GM19395 (cell line): ENCODE results near the gene IL21R.

Experiments used
- ATAC-seq: cut with Tn5 transposase; IDR thresholded peaks from one replicate; pipeline ENCODE4 v1.9.1; 2021; ENCODE audit warnings: mild to moderate bottlenecking, moderate library complexity; ENCODE audit not compliant: unreplicated experiment

Gene IL21R

DNA sequence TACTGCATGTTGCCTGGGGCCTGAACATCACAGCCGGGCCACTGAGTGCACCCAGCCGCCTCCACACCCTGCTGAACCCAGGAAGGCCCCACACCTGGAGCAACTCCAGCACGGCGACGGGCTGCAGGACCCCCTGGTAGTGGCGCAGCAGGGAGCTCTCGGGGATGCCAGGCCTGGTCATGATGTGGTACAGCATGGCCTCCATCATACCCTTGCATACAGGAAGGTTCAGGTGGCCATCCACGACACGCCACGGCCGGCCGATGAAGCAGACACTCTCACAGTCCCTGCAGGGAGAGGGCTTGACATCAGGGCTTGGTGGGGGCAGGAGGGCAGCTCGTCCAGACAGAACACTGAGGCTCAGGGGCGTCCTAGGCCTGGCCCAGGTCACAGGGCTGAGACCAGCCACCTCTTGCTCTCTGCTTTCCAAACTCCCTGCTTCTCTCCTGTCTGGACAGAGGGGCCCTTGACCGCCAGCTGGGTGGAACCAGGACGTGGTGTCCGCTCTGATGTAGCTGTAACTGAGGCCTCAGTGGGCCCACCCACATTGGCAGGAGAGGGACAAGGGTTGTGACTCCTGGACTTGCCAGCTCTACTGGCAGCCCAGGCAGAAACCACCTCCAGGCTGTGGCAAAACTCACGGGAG is 60.3 kb downstream of the IL21R start:
- no peak for ATAC-seq

- no peak for ATAC-seq
Measured at GRCh38 chr16:27462846-27463682, 61.1 kb downstream of the IL21R start.

GRCh38 chr16:27463741-27464591 is 62.0 kb downstream of the IL21R start:
- no peak for ATAC-seq

- ATAC-seq = no peak
Measured at GRCh38 chr16:27464626-27465482, 62.9 kb downstream of the IL21R start.

GRCh38 chr16:27465483-27465879 is 63.5 kb downstream of the IL21R start:
- ATAC-seq = no peak

GRCh38 chr16:27468941-27469531 is 67.1 kb downstream of the IL21R start:
- no peak for ATAC-seq

DNA sequence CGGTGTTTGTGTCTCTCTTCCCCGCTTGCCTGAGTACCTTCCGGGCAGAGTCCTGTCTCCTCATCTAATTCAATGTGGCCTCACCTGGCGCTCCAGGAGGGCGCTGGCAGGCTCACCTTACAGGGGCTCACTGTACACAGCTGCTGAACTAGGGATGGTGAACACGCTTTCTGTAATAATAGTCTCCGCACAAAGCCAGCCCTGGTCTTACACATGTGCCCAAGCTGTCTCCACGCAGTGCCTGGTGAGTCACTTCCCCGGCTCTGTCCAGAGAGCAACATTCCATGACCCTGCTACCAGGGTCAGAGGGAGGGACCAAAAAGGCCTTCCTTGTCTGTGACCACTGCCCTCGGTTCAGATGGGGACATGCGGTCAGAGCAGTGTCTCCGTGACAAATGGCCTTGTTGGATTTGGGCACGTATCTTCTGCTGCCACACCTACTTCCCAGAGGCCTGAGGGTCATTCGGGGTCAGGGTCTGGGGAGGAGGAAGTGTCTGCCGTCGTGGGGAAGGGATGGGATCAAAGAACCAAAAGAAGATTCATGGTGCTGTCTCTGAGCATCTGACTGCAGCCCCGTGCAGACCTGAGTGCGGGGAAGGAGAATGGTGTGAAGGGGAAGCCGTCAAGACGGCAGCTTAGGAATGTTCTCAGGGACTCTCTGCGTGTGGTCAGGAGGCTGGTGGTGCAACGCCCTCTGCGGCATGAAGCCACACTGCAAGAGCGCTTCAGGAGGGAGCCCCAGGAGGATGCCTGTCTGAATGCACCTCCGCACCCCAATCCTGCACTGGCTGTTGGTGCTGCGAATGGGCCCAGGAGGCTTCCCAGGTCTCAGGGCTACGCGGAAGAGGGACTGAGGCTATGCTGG is 68.8 kb downstream of the IL21R start:
- ATAC-seq = no peak

DNA sequence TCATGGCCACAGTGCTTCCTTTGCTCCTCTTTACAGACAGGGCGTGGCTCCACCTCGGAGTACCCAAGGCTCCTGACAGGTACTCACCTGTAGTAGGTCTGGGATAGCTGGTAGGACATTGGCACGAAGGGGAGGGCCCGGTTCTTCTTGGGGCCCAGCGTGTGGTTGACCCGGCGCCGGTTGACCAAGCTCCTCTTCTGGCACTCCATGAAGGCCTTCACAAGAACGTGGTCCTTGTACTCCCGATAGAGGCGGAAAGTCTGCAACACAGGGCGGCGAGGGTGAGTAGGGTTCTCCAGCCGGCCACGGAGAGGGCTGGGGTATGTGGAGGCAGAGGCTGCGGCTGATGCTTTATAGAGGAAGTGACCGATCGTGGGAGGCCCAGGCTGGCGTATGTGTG is 69.7 kb downstream of the IL21R start:
- ATAC-seq = no peak

DNA sequence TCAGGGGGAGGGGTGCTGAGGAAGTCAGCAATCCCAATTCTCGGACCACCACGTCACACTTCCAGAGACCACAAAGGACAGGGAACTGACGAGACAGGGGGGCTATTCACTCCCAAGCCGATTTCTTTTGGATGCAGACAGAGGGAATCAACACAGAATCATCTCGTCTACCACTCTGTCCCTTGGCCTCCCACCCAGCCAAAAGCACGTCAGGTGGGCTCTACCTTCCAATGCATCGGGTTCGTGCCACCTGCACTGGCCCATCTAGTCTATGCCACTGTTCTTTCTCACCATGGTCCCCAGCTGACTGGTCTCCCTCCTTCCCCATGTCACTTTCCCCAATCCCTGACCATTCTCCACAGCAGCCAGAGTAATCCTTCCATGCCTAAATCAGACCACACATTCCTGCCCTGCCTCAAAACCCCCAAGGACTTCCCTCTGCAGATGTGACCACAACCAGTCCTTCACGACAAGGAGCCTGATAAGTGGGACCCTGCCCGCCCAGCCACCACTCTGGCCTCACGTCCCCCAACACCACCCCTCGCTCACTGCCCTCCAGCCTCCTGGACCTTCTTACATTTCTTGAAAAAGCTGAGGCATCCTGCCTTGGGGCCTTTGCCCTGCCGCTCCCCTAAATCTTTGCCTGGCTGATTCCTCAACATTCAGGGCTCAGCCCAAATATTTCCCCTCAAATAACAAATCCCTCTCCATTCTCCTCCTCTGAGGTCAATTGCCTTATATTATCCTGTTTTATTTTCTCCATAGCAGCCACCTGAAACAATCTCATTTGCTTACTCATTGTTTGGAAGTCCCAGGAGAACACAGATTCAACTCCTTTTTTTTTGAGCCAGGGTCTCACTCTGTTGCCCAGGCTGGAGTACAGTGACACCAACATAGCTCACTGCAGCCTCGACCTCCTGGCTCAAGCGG is 70.4 kb downstream of the IL21R start:
- no peak for ATAC-seq

- no peak for ATAC-seq
Measured at GRCh38 chr16:27473101-27473900, 71.3 kb downstream of the IL21R start.

GRCh38 chr16:27474041-27474440 is 72.1 kb downstream of the IL21R start:
- ATAC-seq = no peak

DNA sequence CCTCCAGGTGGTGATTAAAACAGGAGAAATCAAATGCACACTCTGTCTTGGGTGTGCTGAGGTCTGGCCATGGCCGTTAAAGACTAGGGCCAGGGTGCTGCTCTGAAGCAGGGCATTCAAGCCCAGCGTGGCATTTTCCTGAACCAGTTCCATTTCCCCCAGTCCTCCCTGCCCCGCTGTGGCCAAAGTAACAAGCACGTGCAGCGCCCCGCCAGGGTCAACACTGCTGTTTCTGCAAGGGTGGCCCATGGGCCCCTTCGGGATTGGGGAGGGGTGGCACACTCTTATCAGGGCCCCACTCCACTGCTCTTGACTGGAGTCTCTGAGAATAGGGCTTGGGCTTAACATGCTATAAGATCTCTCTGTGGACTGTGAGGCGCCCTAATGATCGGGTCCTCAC is 72.9 kb downstream of the IL21R start:
- no peak for ATAC-seq

DNA sequence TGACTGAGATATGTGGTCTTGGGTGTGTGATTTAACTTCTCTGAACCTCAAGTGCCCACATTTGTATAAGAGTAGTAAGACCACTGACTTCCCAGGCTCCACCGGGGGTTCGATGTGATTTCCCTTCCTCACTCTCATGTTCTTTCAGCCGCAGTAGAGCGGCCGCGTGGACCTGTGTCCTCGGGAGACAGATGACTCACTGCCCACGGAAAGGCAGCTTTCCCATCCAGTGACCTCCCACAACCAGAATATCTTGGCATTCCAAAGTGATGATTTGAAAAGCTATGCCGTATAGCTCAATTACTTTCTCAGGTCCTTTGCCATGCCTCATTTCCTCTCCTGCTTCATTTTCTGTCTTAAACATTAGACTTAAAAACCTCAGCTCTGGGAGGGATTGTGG is 73.6 kb downstream of the IL21R start:
- ATAC-seq = no peak

DNA sequence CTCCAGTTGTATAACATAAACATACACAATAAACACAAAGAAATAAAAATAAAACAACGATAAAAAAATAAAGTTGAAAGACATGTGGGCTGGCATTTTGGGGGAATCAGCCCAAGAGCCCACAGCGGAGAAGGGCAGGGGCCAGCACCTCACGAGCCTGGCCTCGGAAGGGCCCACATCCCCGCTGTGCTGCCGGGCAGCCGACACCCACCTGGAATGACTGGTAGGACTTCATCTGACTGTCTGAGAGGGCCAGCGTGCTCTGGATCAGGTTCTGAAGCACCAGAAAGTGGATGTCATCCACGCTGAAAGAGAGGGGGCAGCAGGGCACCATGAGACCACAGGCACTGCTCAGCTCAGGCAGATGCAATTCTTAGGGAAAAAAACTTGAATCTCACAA is 74.3 kb downstream of the IL21R start:
- no peak for ATAC-seq

DNA sequence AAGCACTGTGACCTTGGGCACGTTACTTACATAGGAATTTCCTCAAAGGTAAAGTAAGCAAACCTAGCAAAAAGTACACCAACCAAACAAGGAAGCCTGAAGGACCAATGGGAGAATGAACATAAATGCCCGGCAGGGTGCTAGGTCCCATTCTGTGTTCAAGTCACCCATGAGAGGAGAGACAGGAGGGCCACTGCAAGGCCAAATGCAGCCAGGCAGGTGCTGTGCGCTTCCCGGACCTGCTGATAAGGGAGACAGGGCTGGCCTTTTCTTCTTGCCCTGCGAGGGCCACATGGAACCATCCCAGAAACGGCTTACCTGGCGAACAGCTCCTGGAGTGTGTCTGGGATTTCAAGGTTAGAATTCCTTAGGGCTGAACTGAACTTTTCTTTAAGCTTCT is 78.8 kb downstream of the IL21R start:
- ATAC-seq = no peak

DNA sequence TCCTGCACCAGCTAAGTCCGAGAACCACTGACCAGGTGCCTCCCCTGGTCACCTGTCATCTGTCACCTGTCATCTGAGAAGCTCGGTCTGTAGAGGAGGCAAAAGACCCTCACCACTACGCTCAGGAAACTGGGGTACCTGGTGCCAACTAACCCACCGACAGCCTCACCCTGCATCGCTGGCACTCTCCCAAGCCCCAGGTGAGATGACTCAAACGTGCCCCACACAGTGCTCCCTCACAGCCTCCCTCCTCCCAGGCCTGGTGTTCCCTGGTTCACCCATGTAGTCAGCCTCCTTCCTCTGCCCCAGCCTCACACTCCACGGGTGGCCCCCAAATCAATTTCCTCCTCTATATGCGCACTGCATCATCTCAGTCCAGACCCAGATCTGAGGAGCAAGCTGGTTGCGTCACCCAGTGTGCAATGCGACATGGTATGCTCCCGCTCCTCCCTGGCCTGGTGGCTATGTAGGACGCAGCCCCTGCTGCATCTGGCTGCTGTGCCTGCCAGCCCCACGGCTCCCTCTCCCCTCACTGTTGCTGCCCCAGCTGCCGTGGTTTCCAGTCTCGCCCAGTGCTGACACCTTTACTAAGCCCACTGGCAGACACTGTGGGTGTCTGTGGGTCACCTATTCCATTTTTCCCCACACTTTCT is 79.4 kb downstream of the IL21R start:
- ATAC-seq = no peak
